ENCODE results near the gene PCDHGC5. TPM values are rescaled to one million over a fixed set of nuclear protein-coding genes. Genes with fewer than 3 reads are reported as not detected.

Gene PCDHGC5
- total RNA-seq, 1 donor from 2014 or later: 0.43 TPM

DNA sequence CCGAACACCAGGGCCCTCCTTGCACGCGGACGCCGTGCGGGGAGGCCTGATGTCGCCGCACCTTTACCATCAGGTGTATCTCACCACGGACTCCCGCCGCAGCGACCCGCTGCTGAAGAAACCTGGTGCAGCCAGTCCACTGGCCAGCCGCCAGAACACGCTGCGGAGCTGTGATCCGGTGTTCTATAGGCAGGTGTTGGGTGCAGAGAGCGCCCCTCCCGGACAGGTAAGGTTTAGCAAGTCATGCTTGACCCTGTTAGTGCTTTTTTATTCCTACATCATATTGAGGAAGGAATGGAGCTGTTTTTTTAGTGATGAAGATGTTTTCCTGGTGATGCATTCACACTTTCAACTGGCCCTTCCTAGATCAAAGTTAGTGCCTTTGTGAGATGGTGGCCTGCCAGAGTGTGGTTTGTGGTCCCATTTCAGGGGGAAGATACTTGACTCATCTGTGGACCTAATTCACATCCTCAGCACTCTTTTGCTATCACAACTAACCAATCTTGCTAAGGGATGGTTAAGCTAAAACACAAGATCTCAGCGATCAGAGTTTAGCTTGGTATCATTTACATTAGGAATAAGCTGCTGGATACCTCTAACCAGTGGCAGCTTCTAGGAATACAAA lies 10.4 kb upstream of the PCDHGC5 start:
- no peak overlapping the region for H2AFZ ChIP-seq (replicated peaks)
- no peak overlapping the region for H3K4me2 ChIP-seq
- peaks cover 7% of the 10 kb centered on the region for H3K79me2 ChIP-seq (ENCODE audit: low read depth)
- TF ChIP-seq EZH2phosphoT487 (IDR thresholded peaks at IDR 0.05) (no peak), EZH2 (IDR thresholded peaks at IDR 0.05) (no peak)
- TF ChIP-seq, protein P1, sequence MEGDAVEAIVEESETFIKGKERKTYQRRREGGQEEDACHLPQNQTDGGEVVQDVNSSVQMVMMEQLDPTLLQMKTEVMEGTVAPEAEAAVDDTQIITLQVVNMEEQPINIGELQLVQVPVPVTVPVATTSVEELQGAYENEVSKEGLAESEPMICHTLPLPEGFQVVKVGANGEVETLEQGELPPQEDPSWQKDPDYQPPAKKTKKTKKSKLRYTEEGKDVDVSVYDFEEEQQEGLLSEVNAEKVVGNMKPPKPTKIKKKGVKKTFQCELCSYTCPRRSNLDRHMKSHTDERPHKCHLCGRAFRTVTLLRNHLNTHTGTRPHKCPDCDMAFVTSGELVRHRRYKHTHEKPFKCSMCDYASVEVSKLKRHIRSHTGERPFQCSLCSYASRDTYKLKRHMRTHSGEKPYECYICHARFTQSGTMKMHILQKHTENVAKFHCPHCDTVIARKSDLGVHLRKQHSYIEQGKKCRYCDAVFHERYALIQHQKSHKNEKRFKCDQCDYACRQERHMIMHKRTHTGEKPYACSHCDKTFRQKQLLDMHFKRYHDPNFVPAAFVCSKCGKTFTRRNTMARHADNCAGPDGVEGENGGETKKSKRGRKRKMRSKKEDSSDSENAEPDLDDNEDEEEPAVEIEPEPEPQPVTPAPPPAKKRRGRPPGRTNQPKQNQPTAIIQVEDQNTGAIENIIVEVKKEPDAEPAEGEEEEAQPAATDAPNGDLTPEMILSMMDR (IDR thresholded peaks at IDR 0.05): peak; percentile 31
- H3K27ac ChIP-seq: no peak overlapping the region
- Mint-ChIP-seq H3K9me3 (peaks cover 70% of the 10 kb centered on the region), H3K4me1 (peaks cover 26% of the 10 kb centered on the region), H3K4me3 (peak overlapping the region; percentile 41), H3K27me3 (ENCODE audit: insufficient read depth, low read depth) (peaks cover 10% of the 10 kb centered on the region), H3K27ac (no peak overlapping the region), H3K36me3 (peaks cover 69% of the 10 kb centered on the region)
- H3K9me3 ChIP-seq (ENCODE audit: low read depth): no peaks in the 10 kb centered on the region
- H3K4me3 ChIP-seq: no peak overlapping the region
- peaks cover 20% of the 10 kb centered on the region for H3F3A ChIP-seq (ENCODE audit: low read depth)
- no peak for DNase-seq (ENCODE audit: low spot score)
- peaks cover 45% of the 10 kb centered on the region for H3K27me3 ChIP-seq
- peaks cover 10% of the 10 kb centered on the region for H3K4me1 ChIP-seq
- no peak overlapping the region for H3K9ac ChIP-seq
- H3K36me3 ChIP-seq: no peaks in the 10 kb centered on the region
- peaks cover 41% of the 10 kb centered on the region for H4K20me1 ChIP-seq (ENCODE audit: low read depth)

- peaks cover 36% of the 10 kb centered on the region for H3K4me1 Mint-ChIP-seq
- DNase-seq (ENCODE audit: low spot score): no peak
- no peak overlapping the region for H3K4me3 ChIP-seq
- TF ChIP-seq EZH2phosphoT487 (IDR thresholded peaks at IDR 0.05) (no peak), EZH2 (IDR thresholded peaks at IDR 0.05) (no peak)
- TF ChIP-seq, protein P1 (IDR thresholded peaks at IDR 0.05): no peak
- H3K27ac ChIP-seq: no peak overlapping the region
- H3K4me1 ChIP-seq: peaks cover 20% of the 10 kb centered on the region
- peaks cover 13% of the 10 kb centered on the region for H3K79me2 ChIP-seq (ENCODE audit: low read depth)
- H3K36me3 ChIP-seq: no peaks in the 10 kb centered on the region
- H3K9ac ChIP-seq: no peak overlapping the region
- H3K9me3 ChIP-seq (ENCODE audit: low read depth): no peaks in the 10 kb centered on the region
- H3K36me3 Mint-ChIP-seq: peaks cover 70% of the 10 kb centered on the region
- H3K27me3 ChIP-seq: peaks cover 38% of the 10 kb centered on the region
- H2AFZ ChIP-seq (replicated peaks): no peak overlapping the region
- no peak overlapping the region for H3K4me2 ChIP-seq
- H3K9me3 Mint-ChIP-seq: peaks cover 71% of the 10 kb centered on the region
- H3K27ac Mint-ChIP-seq: no peak overlapping the region
- peaks cover 32% of the 10 kb centered on the region for H3F3A ChIP-seq (ENCODE audit: low read depth)
- peaks cover 54% of the 10 kb centered on the region for H4K20me1 ChIP-seq (ENCODE audit: low read depth)
- no peak overlapping the region for H3K4me3 Mint-ChIP-seq
- H3K27me3 Mint-ChIP-seq (ENCODE audit: insufficient read depth, low read depth): peaks cover 10% of the 10 kb centered on the region
Measured at GRCh38 chr5:141479776-141480175, 9.1 kb upstream of the PCDHGC5 start.

- Histone ChIP-seq H3K4me2 (peak overlapping the region; percentile 100), H3K4me3 (peak overlapping the region; percentile 80)
- H3K27me3 Mint-ChIP-seq (ENCODE audit: insufficient read depth, low read depth): peaks cover 7% of the 10 kb centered on the region
Measured at GRCh38 chr5:141483902-141484301, 5.0 kb upstream of the PCDHGC5 start.

More at GRCh38 chr5:141483902-141484301, 5.0 kb upstream of the PCDHGC5 start:
- TF ChIP-seq, protein P1 (IDR thresholded peaks at IDR 0.05): no peak
- TF ChIP-seq EZH2 (IDR thresholded peaks at IDR 0.05): no peak
- no peak for TF ChIP-seq EZH2phosphoT487 (IDR thresholded peaks at IDR 0.05)
- Histone ChIP-seq H2AFZ (replicated peaks) (no peak overlapping the region), H3K79me2 (ENCODE audit: low read depth) (peaks cover 40% of the 10 kb centered on the region), H3F3A (ENCODE audit: low read depth) (peaks cover 28% of the 10 kb centered on the region), H3K27me3 (peaks cover 36% of the 10 kb centered on the region), H3K9me3 (ENCODE audit: low read depth) (no peaks in the 10 kb centered on the region), H3K36me3 (no peaks in the 10 kb centered on the region), H3K27ac (no peak overlapping the region), H3K9ac (no peak overlapping the region), H3K4me1 (peaks cover 21% of the 10 kb centered on the region), H4K20me1 (ENCODE audit: low read depth) (peaks cover 66% of the 10 kb centered on the region)
- Mint-ChIP-seq H3K27ac (peak overlapping the region; percentile 47), H3K4me3 (peak overlapping the region; percentile 66), H3K36me3 (peaks cover 73% of the 10 kb centered on the region), H3K4me1 (peaks cover 31% of the 10 kb centered on the region), H3K9me3 (peaks cover 75% of the 10 kb centered on the region)
- DNase-seq (ENCODE audit: low spot score): peak; percentile 60

Data from neural progenitor cell (in vitro differentiated cells).